Heart left ventricle (tissue), 16 donors: ENCODE data around the gene MMP24. TPM values are rescaled to one million over a fixed set of nuclear protein-coding genes. Genes with fewer than 3 reads are reported as not detected.
A peak's percentile ranks its signal among the peaks of the same experiment; 100 is the strongest.

Experiments used
- ATAC-seq, 4 donors: fragments of 200-7000 bp; cut with Tn5 transposase; one replicate each; pipeline ENCODE4 v1.9.1; 2020 to 2022; ENCODE audit warnings: moderate library complexity in 4 of 4, mild to moderate bottlenecking in 3 of 4, moderate number of reproducible peaks in 1 of 4
- DNase-seq, 5 donors: peaks; one replicate each; pipeline ENCODE4 v3.0.0-alpha.2; 2020
- H3K27ac ChIP-seq, 12 donors: fragments of 200-600 bp; sonication (generic) in 4 of 12; one replicate each; pipeline versions ENCODE4 v1.5.0 to v1.8.0; 2016 to 2022; ENCODE audit warnings: mild to moderate bottlenecking in 2 of 12
- H3K27me3 ChIP-seq, 9 donors: fragments of 200-600 bp; sonication (generic) in 2 of 9; one replicate each; pipeline versions ENCODE4 v1.5.1 to v1.8.0; 2016 to 2022; ENCODE audit warnings: mild to moderate bottlenecking in 3 of 9
- H3K36me3 ChIP-seq, 9 donors: fragments of 200-600 bp; sonication (generic) in 2 of 9; one replicate each; pipeline versions ENCODE4 v1.5.0 to v1.8.0; 2018 to 2022; ENCODE audit warnings: mild to moderate bottlenecking in 2 of 9
- H3K4me1 ChIP-seq, 12 donors: fragments of 200-600 bp; sonication (generic) in 4 of 12; one replicate each; pipeline versions ENCODE4 v1.5.0 to v1.8.0; 2016 to 2022; ENCODE audit warnings: mild to moderate bottlenecking in 3 of 12
- H3K4me3 ChIP-seq, 12 donors: fragments of 200-600 bp; sonication (generic) in 4 of 12; one replicate each; pipeline versions ENCODE4 v1.5.0 to v1.8.0; 2017 to 2022; ENCODE audit warnings: mild to moderate bottlenecking in 9 of 12, moderate library complexity in 4 of 12
- H3K9me3 ChIP-seq, 12 donors: fragments of 200-600 bp; sonication (generic) in 4 of 12; one replicate each; pipeline versions ENCODE4 v1.5.0 to v1.8.0; 2016 to 2022; ENCODE audit warnings: mild to moderate bottlenecking in 1 of 12
- POLR2A ChIP-seq, 2 donors: fragments of 450-650 bp; IDR thresholded peaks; one replicate each; pipeline ENCODE4 v1.6.1; 2017; ENCODE audit warnings: antibody characterized with exemption in 2 of 2, mild to moderate bottlenecking in 2 of 2, moderate library complexity in 2 of 2
- WGBS, 4 donors: extraction: QIAGEN DNeasy Blood & Tissue Kit in 2 of 4; methylation state at CpG; one replicate each; pipeline versions ENCODE4 v1.1.5 to v1.1.7; 2013 to 2018; 5-methylcytosine and 5-hydroxymethylcytosine counted together
- intact Hi-C, 10 donors: fragments of 100-400 bp; cut with DNase I; formaldehyde crosslinking; loops; one replicate each; pipeline versions ENCODE4 v1.11.1 to v1.14.2; 2022
- polyA plus RNA-seq, 2 donors: library from polyadenylated mRNA; stranded (reverse); fragments of 200-250 nt; gene quantifications; one replicate each; pipeline ENCODE4 v1.2.3, GENCODE V29; 2013
- total RNA-seq, 9 donors: library from RNA; depleted of rRNA in 2 of 9; stranded (reverse); fragments of >200 nt in 2 of 9; fragmentation: NEBNext Ultra II Directional in 3 of 9; extraction: Animal tissue kit (Norgen Biotek cat#: 25700) in 3 of 9; gene quantifications; one replicate each; pipeline versions ENCODE4 v1.1.0 to v1.2.4, GENCODE V29; 2016 to 2023
- TF ChIP-seq, protein P1 (sequence below), 12 donors: fragments of 200-600 bp; sonication (generic) in 4 of 12; IDR thresholded peaks; one replicate each; pipeline versions ENCODE4 v1.5.0 to v1.8.0; 2018 to 2022; ENCODE audit warnings: antibody characterized with exemption in 12 of 12, mild to moderate bottlenecking in 5 of 12
- donor health status: ischemic (EF 13 %, LVEDD 7.1; RV severe dilation, severe dysfunction).
- donor health status: healthy with polysubstance abuse.
- donor health status: DM: no; HTN: yes; CAD: no.
- donor health status: DM: no; HTN: no; CAD: no.
- donor health status: ischemic (EF 25% LVEDD 6.9; RV normal size, moderate dysfunction).
- donor health status: ischemic (EF 25% LVEDD 5.7; RV mildly dilated, moderate dysfunction).
- donor health status: healthy.
- donor health status: DM: yes; HTN: yes; CAD: no.
- donor health status: ischemic (EF 35%, LVEDD 5.7; RV mildly dilated, moderate dysfunction).
- donor health status: nonischemic (EF 11% LVEDD 7.7; RV severe dilation, severe dysfunction).
- donor health status: DM: yes; HTN: yes; CAD: no.
- donor health status: PGD.
- donor health status: ischemic (EF 29% LVEDD 5.4; RV normal size, mild dysfunction).
- donor health status: nonischemic (EF 23%, LVEDD 6.1; RV moderate dilation, normal function).

MMP24 gene
- total and polyA plus RNA-seq, 11 donors, result 0.05 to 10.0 (median 0.25) TPM

DNA sequence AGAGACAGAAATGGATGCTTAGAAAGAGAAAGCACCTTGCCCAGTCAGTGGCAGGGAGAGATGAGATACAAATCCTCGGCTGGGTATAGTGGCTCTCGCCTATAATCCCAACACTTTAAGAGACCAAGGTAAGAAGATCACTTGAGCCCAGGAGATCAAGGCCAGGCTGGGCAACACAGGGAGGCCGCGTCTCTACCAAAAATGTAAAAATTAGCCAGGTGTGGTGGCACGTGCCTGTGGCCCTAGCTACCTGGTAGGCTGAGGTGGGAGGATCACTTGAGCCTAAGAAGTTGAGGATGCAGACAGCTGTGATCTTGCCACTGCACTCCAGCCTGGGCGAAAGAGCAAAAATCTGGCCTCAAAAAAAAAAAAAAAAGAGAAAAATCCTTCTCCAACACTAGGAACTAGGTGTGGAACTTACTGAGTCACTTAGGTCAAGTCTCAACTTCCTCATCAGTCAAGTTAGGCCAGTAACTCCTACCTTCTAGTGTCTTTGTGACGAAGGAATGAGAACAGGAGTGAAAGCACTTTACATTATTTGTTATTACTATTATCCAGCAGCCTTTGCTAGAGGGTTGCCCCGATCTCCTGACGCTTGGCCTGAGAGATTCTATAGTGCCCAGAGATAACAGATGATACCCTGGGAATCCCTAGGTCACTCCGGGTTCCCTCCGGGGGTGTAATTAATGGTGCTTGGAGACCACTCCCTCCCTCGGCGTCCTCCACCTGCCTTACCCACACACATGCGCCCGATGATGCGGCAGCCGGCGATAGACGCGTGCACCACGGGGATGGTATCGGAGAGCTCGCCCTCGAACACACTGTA, 57.2 kb downstream of the MMP24 start:
- ATAC-seq, result no peak
- H3K27me3 ChIP-seq, result no peaks in the 10 kb centered on the region

GRCh38 chr20:35284267-35284991, 57.9 kb downstream of the MMP24 start, which contains the start of gene EIF6:
Gene EIF6 (minus strand): TSS chr20:35284772. CDS start chr20:35284487, 285 bp downstream.
- intact Hi-C loops, result no loop called here

More for the DNA sequence above, 57.2 kb downstream of the MMP24 start:
- 21 to 25% (median 25%) methylated on average over 23 to 24 of the region's 24 CpGs for WGBS, 4 donors
- Histone ChIP-seq H3K4me3 (peak overlapping the region; percentile 63 to 99 (median 86)), H3K27ac (peak overlapping the region in 11 of 12 donors; percentile 47 to 86 (median 76)), H3K9me3 (no peaks in the 10 kb centered on the region), H3K4me1 (peaks cover 6 to 24% (median 13%) of the 10 kb centered on the region in 12 donors), H3K36me3 (peaks cover 0 to 43% (median 24%) of the 10 kb centered on the region in 9 donors)
- DNase-seq, result no peak
- intact Hi-C loops, result no loop called here
- TF ChIP-seq, protein P1, sequence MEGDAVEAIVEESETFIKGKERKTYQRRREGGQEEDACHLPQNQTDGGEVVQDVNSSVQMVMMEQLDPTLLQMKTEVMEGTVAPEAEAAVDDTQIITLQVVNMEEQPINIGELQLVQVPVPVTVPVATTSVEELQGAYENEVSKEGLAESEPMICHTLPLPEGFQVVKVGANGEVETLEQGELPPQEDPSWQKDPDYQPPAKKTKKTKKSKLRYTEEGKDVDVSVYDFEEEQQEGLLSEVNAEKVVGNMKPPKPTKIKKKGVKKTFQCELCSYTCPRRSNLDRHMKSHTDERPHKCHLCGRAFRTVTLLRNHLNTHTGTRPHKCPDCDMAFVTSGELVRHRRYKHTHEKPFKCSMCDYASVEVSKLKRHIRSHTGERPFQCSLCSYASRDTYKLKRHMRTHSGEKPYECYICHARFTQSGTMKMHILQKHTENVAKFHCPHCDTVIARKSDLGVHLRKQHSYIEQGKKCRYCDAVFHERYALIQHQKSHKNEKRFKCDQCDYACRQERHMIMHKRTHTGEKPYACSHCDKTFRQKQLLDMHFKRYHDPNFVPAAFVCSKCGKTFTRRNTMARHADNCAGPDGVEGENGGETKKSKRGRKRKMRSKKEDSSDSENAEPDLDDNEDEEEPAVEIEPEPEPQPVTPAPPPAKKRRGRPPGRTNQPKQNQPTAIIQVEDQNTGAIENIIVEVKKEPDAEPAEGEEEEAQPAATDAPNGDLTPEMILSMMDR (IDR thresholded peaks at IDR 0.05), result no peak
- no peak for TF ChIP-seq POLR2A (IDR thresholded peaks at IDR 0.05)

DNA sequence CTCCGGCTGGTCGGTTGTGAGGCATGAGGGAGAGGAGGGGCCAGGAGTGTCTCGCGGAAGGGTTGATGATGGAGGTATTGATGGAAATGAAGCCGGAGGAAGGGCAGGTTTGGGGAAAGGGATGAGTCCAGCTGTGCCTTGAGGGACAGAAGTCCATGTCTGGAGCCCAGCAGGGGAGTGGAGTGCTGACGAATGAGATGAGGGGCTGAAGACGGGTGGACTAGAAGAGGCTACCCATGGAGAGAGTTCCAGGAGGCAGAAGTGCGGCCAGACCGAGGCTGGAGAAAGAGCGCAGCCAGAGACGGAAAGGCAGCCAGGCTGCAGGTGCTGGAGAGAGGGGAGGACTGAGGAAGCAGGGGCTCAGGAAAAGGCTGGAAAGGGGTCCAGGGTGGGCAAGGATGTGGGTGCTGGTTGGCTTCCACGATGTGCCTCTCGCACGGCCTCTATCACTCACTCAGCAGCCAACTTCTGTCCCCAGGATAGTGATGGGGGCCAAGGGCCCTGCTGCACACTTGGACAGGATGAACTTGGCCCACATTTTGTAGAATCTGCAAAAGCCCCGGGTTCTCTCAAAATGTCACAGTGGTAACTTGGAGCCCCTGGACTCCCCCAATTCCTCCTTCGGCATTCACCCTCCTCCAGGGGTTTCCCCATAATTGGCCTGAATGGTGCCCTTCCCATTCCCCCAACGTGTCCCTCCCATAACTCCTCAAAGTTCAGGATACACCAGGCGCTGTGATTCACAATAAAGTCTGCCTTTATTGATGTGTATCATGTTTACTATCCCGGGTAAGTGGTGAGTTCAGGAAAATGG, 58.7 kb downstream of the MMP24 start:
- Histone ChIP-seq H3K36me3 (peaks cover 0 to 27% (median 9%) of the 10 kb centered on the region in 9 donors), H3K27me3 (no peaks in the 10 kb centered on the region), H3K4me1 (peaks cover 5 to 24% (median 13%) of the 10 kb centered on the region in 12 donors), H3K4me3 (peak overlapping the region; percentile 63 to 99 (median 86)), H3K27ac (peak overlapping the region in 11 of 12 donors; percentile 47 to 86 (median 76)), H3K9me3 (no peaks in the 10 kb centered on the region)
- ATAC-seq (peak in 1 of 4 donors; percentile 5), DNase-seq (peak in 1 of 5 donors; percentile 15)
- intact Hi-C loops, result no loop called here
- TF ChIP-seq, protein P1 (IDR thresholded peaks at IDR 0.05), result no peak
- no peak for TF ChIP-seq POLR2A (IDR thresholded peaks at IDR 0.05)
- 47 to 49% (median 48%) methylated on average over 19 of the region's 19 CpGs for WGBS, 4 donors

More at GRCh38 chr20:35284267-35284991, 57.9 kb downstream of the MMP24 start, which contains the start of gene EIF6:
- ATAC-seq (peak; percentile 85 to 93 (median 92)), DNase-seq (peak; percentile 79 to 90 (median 86))
- TF ChIP-seq, protein P1 (IDR thresholded peaks at IDR 0.05), result no peak
- peak in 1 of 2 donors; percentile 44 for TF ChIP-seq POLR2A (IDR thresholded peaks at IDR 0.05)
- H3K9me3 ChIP-seq, result no peaks in the 10 kb centered on the region
- peak within 1 kb of the TSS; percentile 63 to 99 (median 86) for H3K4me3 ChIP-seq
- H3K27me3 ChIP-seq, result no peaks in the 10 kb centered on the region
- H3K36me3 ChIP-seq, result peaks cover 0 to 35% (median 16%) of the 10 kb centered on the region in 9 donors
- peak within 1 kb of the TSS; percentile 24 to 86 (median 74) for H3K27ac ChIP-seq
- peaks cover 5 to 24% (median 13%) of the 10 kb centered on the region in 12 donors for H3K4me1 ChIP-seq
- 1% methylated on average over 35 to 61 of the region's 61 CpGs for WGBS, 4 donors
